ENCODE data around the gene DOHH. TPM values are rescaled to one million over a fixed set of nuclear protein-coding genes. Genes with fewer than 3 reads are reported as not detected.

Gene DOHH
- total and polyA plus RNA-seq, 9 of the 15 experiments (the other 6 are each of a cell fraction or from before 2014, with no cell fraction given) = 0.14 to 47.2 (median 5.1) TPM

DNA sequence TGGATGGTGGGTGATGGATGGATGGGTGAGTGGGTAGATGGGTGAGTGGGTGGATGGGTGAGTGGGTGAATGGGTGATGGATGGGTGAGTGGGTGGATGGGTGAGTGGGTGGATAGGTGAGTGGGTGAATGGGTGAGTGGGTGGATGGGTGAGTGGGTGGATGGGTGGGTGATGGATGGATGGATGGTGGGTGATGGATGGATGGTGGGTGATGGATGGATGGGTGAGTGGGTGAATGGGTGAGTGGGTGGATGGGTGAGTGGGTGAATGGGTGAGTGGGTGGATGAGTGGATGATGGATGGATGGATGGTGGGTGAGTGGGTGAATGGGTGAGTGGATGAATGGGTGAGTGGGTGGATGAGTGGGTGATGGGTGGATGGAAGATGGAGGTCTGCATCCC, 23.0 kb downstream of the DOHH start:
- peak overlapping the region; percentile 80; the same call in 1 of the 2 replicates for H3K4me2 ChIP-seq (ENCODE audit: insufficient read depth, low read length)
- in situ Hi-C loops (cut with MboI) (no loop called here), intact Hi-C loops (cut with micrococcal nuclease) (no loop called here)
- H3K36me3 ChIP-seq (ENCODE audit: control insufficient read depth, insufficient read depth, low read length) = no peaks in the 10 kb centered on the region
- H3K27ac ChIP-seq (ENCODE audit: extremely low read depth, low read depth, low read length) = no peak overlapping the region
- H3K4me3 ChIP-seq = no peak overlapping the region
- peaks cover 8% of the 10 kb centered on the region; the same call in 1 of the 2 replicates for H4K20me1 ChIP-seq (replicated peaks; ENCODE audit: control insufficient read depth, insufficient read depth, low read length)
- H3K27me3 ChIP-seq (ENCODE audit: control insufficient read depth in 2 of 2, insufficient read depth in 2 of 2, low read length in 2 of 2) = peaks cover 15 to 16% of the 10 kb centered on the region in 2 experiments; a peak in 3 of 5 replicates
- DNase-seq (ENCODE audit: extremely low read depth in 1 of 4, low spot score in 3 of 4) = no peak
- H2AFZ ChIP-seq (ENCODE audit: low read depth, low read length) = no peak overlapping the region
- no peak for ATAC-seq
- FAIRE-seq = no peak
- CTCF ChIA-PET (ENCODE audit: low intra/inter-chr PET ratio) = no interaction called here
- H3K9me3 ChIP-seq (replicated peaks; ENCODE audit: control insufficient read depth, insufficient read depth, low read depth, low read length) = no peaks in the 10 kb centered on the region
- H3K79me2 ChIP-seq (ENCODE audit: control insufficient read depth, insufficient read depth, low read length) = no peaks in the 10 kb centered on the region
- no TSS peak for BruUV-seq (replicated peaks)
- H3K9ac ChIP-seq (ENCODE audit: insufficient read depth in 1 of 2, low read depth in 2 of 2, low read length in 2 of 2) = no peak overlapping the region
- POLR2A ChIA-PET = interaction anchor here (0.6 kb wide), 1 partner anchor 13 kb away, joined by 3 read pairs; no protein-coding TSS in a partner anchor
- H3K9me1 ChIP-seq (ENCODE audit: control insufficient read depth, insufficient read depth, low read length) = no peaks in the 10 kb centered on the region
- peaks cover 11 to 35% of the 10 kb centered on the region in 2 experiments for H3K4me1 ChIP-seq (replicated peaks in 1 of 2; ENCODE audit: control insufficient read depth in 2 of 2, insufficient read depth in 2 of 2, low read length in 2 of 2)
- TF ChIP-seq, protein P1, sequence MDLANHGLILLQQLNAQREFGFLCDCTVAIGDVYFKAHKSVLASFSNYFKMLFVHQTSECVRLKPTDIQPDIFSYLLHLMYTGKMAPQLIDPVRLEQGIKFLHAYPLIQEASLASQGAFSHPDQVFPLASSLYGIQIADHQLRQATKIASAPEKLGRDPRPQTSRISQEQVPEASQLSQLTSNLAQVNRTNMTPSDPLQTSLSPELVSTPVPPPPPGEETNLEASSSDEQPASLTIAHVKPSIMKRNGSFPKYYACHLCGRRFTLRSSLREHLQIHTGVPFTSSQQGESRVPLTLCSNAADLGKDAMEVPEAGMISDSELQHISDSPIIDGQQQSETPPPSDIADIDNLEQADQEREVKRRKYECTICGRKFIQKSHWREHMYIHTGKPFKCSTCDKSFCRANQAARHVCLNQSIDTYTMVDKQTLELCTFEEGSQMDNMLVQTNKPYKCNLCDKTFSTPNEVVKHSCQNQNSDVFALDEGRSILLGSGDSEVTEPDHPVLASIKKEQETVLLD (IDR thresholded peaks at IDR 0.05) = peak; percentile 85
- TF ChIP-seq MIER1 (IDR thresholded peaks at IDR 0.05; ENCODE audit: low read depth) (no peak), TRIM24 (IDR thresholded peaks at IDR 0.05) (peak in 1 of 2 experiments; percentile 30; a peak in 1 of 4 replicates), ZNF507 (tag; conservative IDR thresholded peaks at IDR 0.05) (no peak), EP300 (IDR thresholded peaks at IDR 0.05; ENCODE audit: low read length) (no peak), VEZF1 (CRISPR knock-in tag; IDR thresholded peaks at IDR 0.05) (no peak), HNRNPLL (IDR thresholded peaks at IDR 0.05; ENCODE audit: low read depth, low read length, poor library complexity, severe bottlenecking) (no peak), GATAD2A (IDR thresholded peaks at IDR 0.05) (peak; percentile 75; the same call in 1 of the 2 replicates), ZFP36 (IDR thresholded peaks at IDR 0.05; ENCODE audit: low read depth, low read length, partially characterized antibody) (no peak), RFX7 (CRISPR knock-in tag; IDR thresholded peaks at IDR 0.05) (no peak), TAL1 (IDR thresholded peaks at IDR 0.05) (no peak), ZNF696 (CRISPR knock-in tag; conservative IDR thresholded peaks at IDR 0.05) (no peak), CC2D1A (IDR thresholded peaks at IDR 0.05) (no peak), SOX6 (IDR thresholded peaks at IDR 0.05) (no peak), ARHGAP35 (IDR thresholded peaks at IDR 0.05; ENCODE audit: partially characterized antibody) (no peak), POLR2B (IDR thresholded peaks at IDR 0.05; ENCODE audit: low read depth, partially characterized antibody) (no peak), USF2 (CRISPR knock-in tag; IDR thresholded peaks at IDR 0.05) (no peak), TCFL5 (CRISPR knock-in tag; conservative IDR thresholded peaks at IDR 0.05) (no peak), KAT7 (CRISPR knock-in tag; IDR thresholded peaks at IDR 0.05; ENCODE audit: borderline replicate concordance) (no peak), CGGBP1 (CRISPR knock-in tag; IDR thresholded peaks at IDR 0.05) (no peak), MTA1 (IDR thresholded peaks at IDR 0.05; ENCODE audit: borderline replicate concordance) (peak; percentile 55; the same call in 1 of the 2 replicates)
